ENCODE data around the gene NNT.
A peak's percentile ranks its signal among the peaks of the same experiment; 100 is the strongest.
"Not testable (repeated sequence)": the region's sequence is repeated elsewhere in the genome, so short reads cannot be mapped to it uniquely, and the experiment has no call there.

Gene NNT

GRCh38 chr5:43602461-43603343 lies at the start of gene NNT:
TSS of gene NNT (plus strand) at chr5:43603180. CDS start at chr5:43609196, 6,016 bp downstream.
- DNase-seq, result peak; percentile 81

GRCh38 chr5:43553381-43553780 lies 49.6 kb upstream of the NNT start:
- no peak for DNase-seq

GRCh38 chr5:43554497-43554896 lies 48.5 kb upstream of the NNT start:
- DNase-seq, result no peak

GRCh38 chr5:43555895-43556606 lies 46.9 kb upstream of the NNT start:
- DNase-seq, result peak; percentile 60

GRCh38 chr5:43556607-43556856 lies 46.4 kb upstream of the NNT start:
- not testable (repeated sequence) for DNase-seq

- peak; percentile 92 for DNase-seq
These were observed 46.0 kb upstream of the NNT start, which contains the start of gene PAIP1 for GRCh38 chr5:43556857-43557542. TSS of gene PAIP1 (minus strand) at chr5:43557077. CDS start at chr5:43556846, 231 bp downstream.

GRCh38 chr5:43560128-43560527 lies 42.9 kb upstream of the NNT start:
- no peak for DNase-seq

GRCh38 chr5:43561356-43561755 lies 41.6 kb upstream of the NNT start:
- DNase-seq, result no peak

- no peak for DNase-seq
These were observed 39.7 kb upstream of the NNT start for GRCh38 chr5:43563321-43563720.

GRCh38 chr5:43564289-43564850 lies 38.6 kb upstream of the NNT start:
- no peak for DNase-seq

GRCh38 chr5:43565043-43565442 lies 37.9 kb upstream of the NNT start:
- no peak for DNase-seq

GRCh38 chr5:43567967-43568366 lies 35.0 kb upstream of the NNT start:
- no peak for DNase-seq

GRCh38 chr5:43569236-43569746 lies 33.7 kb upstream of the NNT start:
- no peak for DNase-seq

- no peak for DNase-seq
These were observed 32.4 kb upstream of the NNT start for GRCh38 chr5:43570450-43571158.

GRCh38 chr5:43571237-43571636 lies 31.7 kb upstream of the NNT start:
- peak; percentile 71 for DNase-seq

- DNase-seq, result no peak
These were observed 30.6 kb upstream of the NNT start for GRCh38 chr5:43572357-43572756.

GRCh38 chr5:43573058-43573457 lies 29.9 kb upstream of the NNT start:
- no peak for DNase-seq

- not testable (repeated sequence) for DNase-seq
These were observed 22.4 kb upstream of the NNT start for GRCh38 chr5:43580402-43581210.

GRCh38 chr5:43581398-43581797 lies 21.6 kb upstream of the NNT start:
- no peak for DNase-seq

- DNase-seq, result no peak
These were observed 20.6 kb upstream of the NNT start for GRCh38 chr5:43582082-43583005.

All from OCI-M1 (cell line).